Immature natural killer cell (primary cell): Measurements from ENCODE around the gene RCCD1. TPM values are rescaled to one million over a fixed set of nuclear protein-coding genes. Genes with fewer than 3 reads are reported as not detected.
"Not testable (repeated sequence)": the region's sequence is repeated elsewhere in the genome, so short reads cannot be mapped to it uniquely, and the experiment has no call there.

Experiments
- DNase-seq, 3 donors: peaks; one replicate each; pipeline ENCODE4 v3.0.0; 2022; ENCODE audit warnings: mixed read lengths in 1 of 3
- H3K27ac Mint-ChIP-seq, 6 donors: one replicate each; pipeline ENCODE4 v1.8.0; 2020; ENCODE audit warnings: mixed read lengths in 6 of 6, mild to moderate bottlenecking in 5 of 6, inconsistent platforms in 4 of 6, moderate library complexity in 3 of 6
- H3K27me3 Mint-ChIP-seq, 3 donors: one replicate each; pipeline ENCODE4 v1.8.0; 2020 to 2021; ENCODE audit warnings: low read depth in 3 of 3, mild to moderate bottlenecking in 3 of 3, mixed read lengths in 3 of 3, moderate library complexity in 3 of 3, inconsistent platforms in 1 of 3
- H3K36me3 Mint-ChIP-seq, 3 donors: one replicate each; pipeline ENCODE4 v1.8.0; 2020; ENCODE audit warnings: mixed read lengths in 3 of 3, inconsistent platforms in 2 of 3, mild to moderate bottlenecking in 2 of 3
- H3K4me1 Mint-ChIP-seq, 2 donors: one replicate each; pipeline ENCODE4 v1.8.0; 2020; ENCODE audit warnings: inconsistent platforms in 2 of 2, mild to moderate bottlenecking in 2 of 2, mixed read lengths in 2 of 2, moderate library complexity in 1 of 2
- H3K4me3 Mint-ChIP-seq, 5 donors: one replicate each; pipeline ENCODE4 v1.8.0; 2020; ENCODE audit warnings: mild to moderate bottlenecking in 5 of 5, mixed read lengths in 5 of 5, inconsistent platforms in 3 of 5, moderate library complexity in 3 of 5
- H3K9me3 Mint-ChIP-seq, 6 donors: one replicate each; pipeline ENCODE4 v1.8.0; 2020; ENCODE audit warnings: mild to moderate bottlenecking in 6 of 6, mixed read lengths in 6 of 6, inconsistent platforms in 4 of 6, moderate library complexity in 3 of 6
- polyA plus RNA-seq, 3 donors: library from polyadenylated mRNA; unstranded; fragments of 300-500 nt; fragmentation: Illumina TruSeq; gene quantifications; one replicate each; pipeline ENCODE4 v1.2.3, GENCODE V29; 2021

RCCD1 gene, protein sequence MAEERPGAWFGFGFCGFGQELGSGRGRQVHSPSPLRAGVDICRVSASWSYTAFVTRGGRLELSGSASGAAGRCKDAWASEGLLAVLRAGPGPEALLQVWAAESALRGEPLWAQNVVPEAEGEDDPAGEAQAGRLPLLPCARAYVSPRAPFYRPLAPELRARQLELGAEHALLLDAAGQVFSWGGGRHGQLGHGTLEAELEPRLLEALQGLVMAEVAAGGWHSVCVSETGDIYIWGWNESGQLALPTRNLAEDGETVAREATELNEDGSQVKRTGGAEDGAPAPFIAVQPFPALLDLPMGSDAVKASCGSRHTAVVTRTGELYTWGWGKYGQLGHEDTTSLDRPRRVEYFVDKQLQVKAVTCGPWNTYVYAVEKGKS
- 1 to 10 TPM in 2 of 3 donors, not detected in 1; 1.6 to 3.0 TPM for polyA plus RNA-seq

DNA sequence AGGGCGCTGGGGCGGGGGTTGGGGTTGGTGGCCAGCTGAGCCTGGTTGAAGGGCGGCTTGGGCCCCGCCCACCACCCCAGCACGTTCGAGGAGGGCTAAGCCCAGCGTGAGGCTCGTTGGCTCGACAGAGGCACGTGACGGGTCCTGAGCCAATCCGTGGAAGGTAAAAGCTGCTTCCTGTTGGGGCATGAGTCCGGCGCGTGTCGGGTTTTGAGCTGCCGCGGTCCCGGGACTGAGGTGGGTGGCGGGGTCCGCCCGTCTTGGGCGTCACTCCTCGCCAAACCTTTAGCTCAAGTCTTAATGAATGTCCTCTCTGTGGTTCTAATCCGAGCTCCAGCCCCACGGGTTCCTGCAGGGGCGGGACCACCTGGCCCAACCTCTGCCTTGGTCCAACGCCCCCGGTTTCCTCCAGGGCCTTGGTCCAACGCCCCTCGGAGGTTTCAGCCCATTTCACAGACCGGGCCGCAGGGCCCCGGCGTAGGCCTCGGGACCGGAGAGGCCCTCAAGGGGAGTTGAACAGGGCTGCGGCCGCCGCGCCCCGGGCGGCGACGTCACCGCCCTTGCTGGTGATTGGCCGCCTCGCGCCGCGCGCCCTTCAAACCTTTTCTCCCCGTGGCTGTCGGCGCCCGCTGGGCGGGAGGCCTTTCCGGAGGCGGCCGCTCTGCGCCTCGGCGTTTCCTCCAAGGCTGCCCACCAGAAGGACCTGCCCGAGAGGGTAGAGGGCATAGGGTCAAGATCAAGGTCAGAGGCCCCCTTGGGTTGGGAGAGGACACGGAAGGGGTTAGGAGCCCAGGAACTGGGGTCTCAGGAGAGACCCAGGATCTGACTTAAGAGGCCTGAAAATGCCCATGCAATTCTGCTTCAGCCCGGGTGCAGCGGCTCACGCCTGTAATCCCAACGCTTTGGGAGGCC is at the start of gene RCCD1:
RCCD1 (plus strand) TSS at position 173 of the 912 bp plus-strand sequence. CDS start 1,851 bp downstream, outside the sequence.
- Mint-ChIP-seq H3K27ac (peak within 1 kb of the TSS; percentile 82 to 94 (median 86)), H3K27me3 (peaks cover 0 to 4% (median 2%) of the 10 kb centered on the region in 3 donors), H3K9me3 (no peaks in the 10 kb centered on the region), H3K4me1 (peaks cover 10 to 19% of the 10 kb centered on the region in 2 donors), H3K4me3 (peak within 1 kb of the TSS; percentile 79 to 90 (median 85)), H3K36me3 (peaks cover 0 to 7% (median 4%) of the 10 kb centered on the region in 3 donors)
- DNase-seq: peak; percentile 89

GRCh38 chr15:90905306-90906180 is 49.1 kb upstream of the RCCD1 start:
- Mint-ChIP-seq H3K27ac (peak overlapping the region in 1 of 6 donors; percentile 53), H3K4me1 (peaks cover 22 to 26% of the 10 kb centered on the region in 2 donors), H3K9me3 (no peaks in the 10 kb centered on the region), H3K27me3 (peaks cover 0 to 2% (median 1%) of the 10 kb centered on the region in 3 donors), H3K4me3 (peak overlapping the region in 1 of 5 donors; percentile 44), H3K36me3 (peaks cover 9 to 31% (median 10%) of the 10 kb centered on the region in 3 donors)
- no peak for DNase-seq

DNA sequence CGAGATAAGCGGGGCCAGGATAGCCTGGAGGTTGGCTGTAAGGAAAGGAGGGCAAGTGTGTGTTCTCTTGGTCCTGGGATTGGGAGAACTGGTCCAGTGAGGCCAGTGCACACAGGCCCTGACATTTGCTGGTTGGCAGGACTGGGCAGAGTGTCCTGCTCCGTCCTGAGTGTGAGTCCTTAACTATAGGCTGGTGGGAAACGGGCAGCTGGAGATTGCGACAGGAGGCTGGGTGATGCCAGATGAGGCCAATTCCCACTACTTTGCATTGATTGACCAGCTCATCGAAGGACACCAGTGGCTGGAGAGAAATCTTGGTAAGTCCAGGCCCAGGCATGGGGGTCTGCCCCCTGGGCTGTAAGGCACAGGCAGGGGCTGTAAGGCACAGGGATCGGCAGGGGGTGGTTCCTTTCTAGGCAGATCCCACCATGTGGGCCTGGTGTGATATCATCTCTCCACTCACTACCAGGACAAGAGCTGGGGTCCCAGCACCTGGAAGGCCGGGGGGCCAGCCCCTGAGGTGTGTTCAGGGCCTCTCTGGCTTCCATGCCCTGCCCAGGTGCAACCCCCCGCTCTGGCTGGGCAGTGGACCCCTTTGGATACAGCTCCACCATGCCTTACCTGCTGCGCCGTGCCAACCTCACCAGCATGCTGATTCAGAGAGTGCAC is 48.4 kb upstream of the RCCD1 start:
- H3K27me3 Mint-ChIP-seq: peaks cover 0 to 2% (median 1%) of the 10 kb centered on the region in 3 donors
- H3K9me3 Mint-ChIP-seq: no peaks in the 10 kb centered on the region
- H3K27ac Mint-ChIP-seq: no peak overlapping the region
- H3K4me3 Mint-ChIP-seq: no peak overlapping the region
- DNase-seq: no peak
- peaks cover 18 to 24% of the 10 kb centered on the region in 2 donors for H3K4me1 Mint-ChIP-seq
- peaks cover 9 to 32% (median 10%) of the 10 kb centered on the region in 3 donors for H3K36me3 Mint-ChIP-seq

DNA sequence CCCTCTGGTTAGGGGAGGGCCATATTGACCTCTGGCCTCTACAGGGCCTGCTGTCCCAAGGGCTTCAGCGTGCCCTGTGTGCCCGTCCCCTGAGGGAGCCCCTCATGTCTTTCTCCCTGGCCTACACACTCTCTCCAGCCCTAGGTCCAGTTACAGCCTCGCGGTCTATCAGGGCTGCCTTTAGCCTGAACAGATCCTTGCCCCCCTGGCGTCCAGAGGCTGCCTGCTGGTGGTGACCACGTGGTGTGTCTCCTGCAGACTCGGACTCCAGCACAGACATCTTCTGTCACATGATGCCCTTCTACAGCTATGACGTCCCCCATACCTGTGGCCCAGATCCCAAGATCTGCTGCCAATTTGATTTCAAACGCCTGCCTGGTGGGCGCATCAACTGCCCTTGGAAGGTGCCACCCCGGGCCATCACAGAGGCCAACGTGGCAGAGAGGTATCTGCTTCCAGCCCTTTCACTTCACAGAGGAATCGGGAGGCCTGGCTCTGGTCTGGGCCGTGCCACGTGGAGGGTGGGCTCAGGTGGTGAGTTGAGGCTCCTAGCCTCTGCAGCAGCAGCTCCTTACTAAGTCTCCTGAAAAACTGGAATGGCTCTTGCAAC is 47.5 kb upstream of the RCCD1 start:
- Mint-ChIP-seq H3K36me3 (peaks cover 10 to 35% (median 12%) of the 10 kb centered on the region in 3 donors), H3K27me3 (peaks cover 0 to 1% (median 0%) of the 10 kb centered on the region in 3 donors), H3K4me3 (no peak overlapping the region), H3K27ac (no peak overlapping the region), H3K9me3 (no peaks in the 10 kb centered on the region), H3K4me1 (peaks cover 10 to 15% of the 10 kb centered on the region in 2 donors)
- no peak for DNase-seq

DNA sequence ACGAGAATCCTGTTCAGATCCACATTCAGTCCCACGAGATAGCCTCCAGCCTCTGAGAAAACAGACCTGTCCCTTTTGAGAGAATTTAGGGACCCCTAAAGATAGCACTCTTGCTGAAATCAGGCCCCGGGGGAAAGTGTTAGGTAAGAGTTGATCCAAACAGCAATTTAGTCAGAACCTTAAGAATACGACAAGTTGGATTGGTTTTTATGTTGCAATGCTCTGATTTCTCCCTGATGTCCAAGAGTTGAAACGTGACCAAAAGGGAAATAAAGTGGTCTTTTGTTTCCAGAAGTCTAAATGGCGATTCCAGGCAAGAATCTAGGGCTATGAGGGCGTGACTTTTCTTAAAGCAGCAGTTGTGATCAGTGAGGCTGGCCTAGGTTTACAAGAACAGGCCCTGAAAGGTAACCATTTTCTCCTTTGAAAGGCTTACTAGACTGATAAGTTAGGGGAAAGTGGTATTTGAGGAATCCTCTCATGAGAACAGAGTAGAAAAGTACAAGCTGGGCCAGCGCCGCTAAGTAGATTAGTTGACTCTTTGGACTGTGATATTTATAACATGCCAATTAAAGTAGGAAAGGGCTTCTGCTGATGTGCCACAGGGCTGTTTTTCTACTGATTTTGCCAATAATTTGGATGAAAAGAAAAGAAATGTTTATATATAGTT is 46.7 kb upstream of the RCCD1 start:
- H3K27me3 Mint-ChIP-seq: peaks cover 0 to 1% (median 0%) of the 10 kb centered on the region in 3 donors
- peaks cover 12 to 39% (median 14%) of the 10 kb centered on the region in 3 donors for H3K36me3 Mint-ChIP-seq
- H3K9me3 Mint-ChIP-seq: no peaks in the 10 kb centered on the region
- H3K4me1 Mint-ChIP-seq: peaks cover 8 to 15% of the 10 kb centered on the region in 2 donors
- H3K4me3 Mint-ChIP-seq: no peak overlapping the region
- no peak for DNase-seq
- H3K27ac Mint-ChIP-seq: no peak overlapping the region

DNA sequence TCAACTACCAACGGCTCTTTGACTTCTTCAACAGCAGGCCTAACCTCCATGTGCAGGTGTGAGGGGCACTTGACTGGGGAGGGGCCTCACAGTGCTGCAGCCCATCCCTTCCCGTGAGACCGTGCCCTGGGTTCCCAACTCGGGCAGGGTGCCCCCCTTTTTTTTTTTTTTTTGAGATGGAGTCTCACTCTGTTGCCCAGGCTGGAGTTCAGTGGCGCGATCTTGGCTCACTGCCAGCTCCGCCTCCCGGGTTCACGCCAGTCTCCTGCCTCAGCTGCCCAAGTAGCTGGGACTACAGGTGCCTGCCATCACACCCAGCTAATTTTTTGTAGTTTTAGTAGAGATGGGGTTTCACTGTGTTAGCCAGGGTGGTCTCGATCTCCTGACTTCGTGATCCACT is 45.2 kb upstream of the RCCD1 start:
- not testable (repeated sequence) for H3K27ac Mint-ChIP-seq, H3K27me3 Mint-ChIP-seq, H3K9me3 Mint-ChIP-seq, H3K4me1 Mint-ChIP-seq, DNase-seq, H3K4me3 Mint-ChIP-seq
- H3K36me3 Mint-ChIP-seq: peaks cover 17 to 49% (median 19%) of the 10 kb centered on the region in 3 donors

- no peak overlapping the region for H3K27ac Mint-ChIP-seq
- no peak for DNase-seq
- H3K9me3 Mint-ChIP-seq: no peaks in the 10 kb centered on the region
- peaks cover 0 to 4% of the 10 kb centered on the region in 2 donors for H3K4me1 Mint-ChIP-seq
- peaks cover 0 to 1% (median 0%) of the 10 kb centered on the region in 3 donors for H3K27me3 Mint-ChIP-seq
- H3K36me3 Mint-ChIP-seq: peaks cover 19 to 50% (median 19%) of the 10 kb centered on the region in 3 donors
- no peak overlapping the region for H3K4me3 Mint-ChIP-seq
Measured at GRCh38 chr15:90909976-90910375, 44.7 kb upstream of the RCCD1 start.

DNA sequence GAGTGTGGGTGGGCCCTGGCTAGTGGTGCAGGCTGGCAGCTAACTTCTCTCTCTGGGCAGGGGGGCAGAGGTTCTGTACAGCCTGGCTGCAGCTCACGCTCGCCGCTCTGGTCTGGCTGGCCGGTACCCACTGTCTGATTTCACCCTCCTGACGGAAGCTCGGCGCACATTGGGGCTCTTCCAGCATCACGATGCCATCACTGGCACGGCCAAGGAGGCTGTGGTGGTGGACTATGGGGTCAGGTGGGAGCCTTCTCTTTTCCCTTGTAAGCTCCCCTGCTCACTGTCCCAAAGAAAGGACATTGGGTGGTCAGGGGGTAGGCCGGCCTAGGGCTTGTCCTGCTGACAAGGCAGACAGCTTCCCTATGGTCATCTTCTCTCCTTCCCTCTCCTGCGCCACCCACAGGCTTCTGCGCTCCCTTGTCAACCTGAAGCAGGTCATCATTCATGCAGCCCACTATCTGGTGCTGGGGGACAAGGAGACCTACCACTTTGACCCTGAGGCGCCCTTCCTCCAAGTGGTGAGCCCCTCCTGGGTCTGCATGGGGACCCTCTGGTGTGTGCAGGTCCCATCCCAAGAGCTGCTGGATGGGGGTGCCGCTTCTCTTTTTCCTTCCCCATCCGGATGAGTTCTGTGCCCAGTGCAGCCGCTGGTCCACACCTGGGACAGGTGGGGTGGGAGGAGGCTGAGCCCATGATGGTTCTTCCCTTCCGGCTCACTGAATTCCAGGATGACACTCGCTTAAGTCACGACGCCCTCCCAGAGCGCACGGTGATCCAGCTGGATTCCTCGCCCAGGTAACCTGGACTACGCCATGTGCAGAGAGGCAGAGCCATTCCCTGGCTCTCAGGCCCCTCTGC is 44.0 kb upstream of the RCCD1 start:
- H3K27ac Mint-ChIP-seq: no peak overlapping the region
- H3K27me3 Mint-ChIP-seq: peaks cover 0 to 1% (median 0%) of the 10 kb centered on the region in 3 donors
- no peaks in the 10 kb centered on the region for H3K9me3 Mint-ChIP-seq
- H3K4me3 Mint-ChIP-seq: no peak overlapping the region
- DNase-seq: no peak
- H3K36me3 Mint-ChIP-seq: peaks cover 14 to 53% (median 17%) of the 10 kb centered on the region in 3 donors
- peaks cover 0 to 2% of the 10 kb centered on the region in 2 donors for H3K4me1 Mint-ChIP-seq

- Mint-ChIP-seq H3K9me3 (no peaks in the 10 kb centered on the region), H3K27me3 (peaks cover 0 to 1% (median 0%) of the 10 kb centered on the region in 3 donors), H3K4me3 (no peak overlapping the region), H3K4me1 (no peaks in the 10 kb centered on the region), H3K36me3 (peaks cover 11 to 50% (median 14%) of the 10 kb centered on the region in 3 donors), H3K27ac (no peak overlapping the region)
- no peak for DNase-seq
Measured at GRCh38 chr15:90911302-90911623, 43.4 kb upstream of the RCCD1 start.

GRCh38 chr15:90911906-90912769 is 42.5 kb upstream of the RCCD1 start:
- H3K4me3 Mint-ChIP-seq: no peak overlapping the region
- no peaks in the 10 kb centered on the region for H3K9me3 Mint-ChIP-seq
- H3K27ac Mint-ChIP-seq: no peak overlapping the region
- H3K36me3 Mint-ChIP-seq: peaks cover 12 to 56% (median 21%) of the 10 kb centered on the region in 3 donors
- H3K27me3 Mint-ChIP-seq: peaks cover 0 to 1% (median 0%) of the 10 kb centered on the region in 3 donors
- DNase-seq: no peak
- H3K4me1 Mint-ChIP-seq: no peaks in the 10 kb centered on the region

- no peak overlapping the region for H3K4me3 Mint-ChIP-seq
Measured at GRCh38 chr15:90912770-90913075, 42.0 kb upstream of the RCCD1 start.

More at GRCh38 chr15:90912770-90913075, 42.0 kb upstream of the RCCD1 start:
- H3K4me1 Mint-ChIP-seq: no peaks in the 10 kb centered on the region
- peaks cover 16 to 54% (median 24%) of the 10 kb centered on the region in 3 donors for H3K36me3 Mint-ChIP-seq
- H3K27me3 Mint-ChIP-seq: peaks cover 0 to 1% (median 0%) of the 10 kb centered on the region in 3 donors
- no peak for DNase-seq
- H3K9me3 Mint-ChIP-seq: no peaks in the 10 kb centered on the region
- no peak overlapping the region for H3K27ac Mint-ChIP-seq
